HL-60 (cell line): ENCODE results near the gene CCL1.

Experiments used
- DNase-seq, 2 experiments: peaks; one replicate each; pipeline ENCODE4 v3.0.0-alpha.2; 2010 to 2020; ENCODE audit warnings: low read depth in 1 of 2, low spot score in 1 of 2
- H3K27ac ChIP-seq: fragments of 250-450 bp; sonication (Bioruptor Pico); replicated peaks from 2 replicates; pipeline ENCODE4 v1.5.1; 2020; ENCODE audit warnings: mild to moderate bottlenecking, moderate library complexity
- H3K27me3 ChIP-seq: fragments of 250-450 bp; sonication (Bioruptor Pico); 2 replicates; pipeline ENCODE4 v1.5.1; 2021; ENCODE audit warnings: mild to moderate bottlenecking, moderate library complexity; ENCODE audit not compliant: insufficient read depth, poor library complexity, severe bottlenecking
- H3K4me3 ChIP-seq: replicated peaks from 2 replicates; pipeline ENCODE4 v1.5.1; 2011; ENCODE audit warnings: mild to moderate bottlenecking, control low read depth, low read length; ENCODE audit not compliant: insufficient read depth
- GABPA ChIP-seq: IDR thresholded peaks from 2 replicates; pipeline ENCODE4 v1.6.1; 2012; ENCODE audit warnings: low read depth
- POLR2AphosphoS5 ChIP-seq: IDR thresholded peaks from 2 replicates; pipeline ENCODE4 v1.6.1; 2012; ENCODE audit warnings: low read depth
- SPI1 ChIP-seq: IDR thresholded peaks from 2 replicates; pipeline ENCODE4 v1.6.1; 2012; ENCODE audit warnings: low read depth, mild to moderate bottlenecking, borderline replicate concordance
- TF ChIP-seq, protein P1 (sequence below): IDR thresholded peaks from 2 replicates; pipeline ENCODE4 v1.6.1; 2012; ENCODE audit warnings: low read depth; ENCODE audit not compliant: insufficient replicate concordance
- TF ChIP-seq, protein P2 (sequence below): IDR thresholded peaks from one replicate; pipeline ENCODE4 v1.5.1; 2011; ENCODE audit warnings: low read length, control low read depth, inconsistent platforms; ENCODE audit not compliant: insufficient read depth

CCL1 gene

DNA sequence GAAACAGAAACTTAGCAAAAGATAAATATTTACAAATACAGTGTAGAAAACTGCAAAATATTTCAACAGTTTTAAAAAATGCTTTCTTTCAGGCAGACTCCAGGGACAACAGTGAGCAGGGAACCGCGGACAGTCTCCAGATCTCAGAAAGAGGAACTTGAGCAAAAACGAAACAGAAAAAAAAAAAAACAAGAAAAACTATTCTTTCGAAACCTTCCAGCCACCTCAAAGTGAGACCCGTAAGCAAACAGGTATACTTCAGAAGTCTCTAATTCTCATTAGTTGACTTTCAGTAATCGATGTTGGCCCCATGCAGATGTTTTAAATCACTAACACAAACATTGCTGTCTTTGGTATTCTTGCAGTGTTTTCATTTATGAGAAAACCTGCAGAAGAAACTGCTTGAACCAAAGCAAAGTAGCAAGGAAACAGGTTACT is 15.7 kb upstream of the CCL1 start:
- TF ChIP-seq, protein P1, sequence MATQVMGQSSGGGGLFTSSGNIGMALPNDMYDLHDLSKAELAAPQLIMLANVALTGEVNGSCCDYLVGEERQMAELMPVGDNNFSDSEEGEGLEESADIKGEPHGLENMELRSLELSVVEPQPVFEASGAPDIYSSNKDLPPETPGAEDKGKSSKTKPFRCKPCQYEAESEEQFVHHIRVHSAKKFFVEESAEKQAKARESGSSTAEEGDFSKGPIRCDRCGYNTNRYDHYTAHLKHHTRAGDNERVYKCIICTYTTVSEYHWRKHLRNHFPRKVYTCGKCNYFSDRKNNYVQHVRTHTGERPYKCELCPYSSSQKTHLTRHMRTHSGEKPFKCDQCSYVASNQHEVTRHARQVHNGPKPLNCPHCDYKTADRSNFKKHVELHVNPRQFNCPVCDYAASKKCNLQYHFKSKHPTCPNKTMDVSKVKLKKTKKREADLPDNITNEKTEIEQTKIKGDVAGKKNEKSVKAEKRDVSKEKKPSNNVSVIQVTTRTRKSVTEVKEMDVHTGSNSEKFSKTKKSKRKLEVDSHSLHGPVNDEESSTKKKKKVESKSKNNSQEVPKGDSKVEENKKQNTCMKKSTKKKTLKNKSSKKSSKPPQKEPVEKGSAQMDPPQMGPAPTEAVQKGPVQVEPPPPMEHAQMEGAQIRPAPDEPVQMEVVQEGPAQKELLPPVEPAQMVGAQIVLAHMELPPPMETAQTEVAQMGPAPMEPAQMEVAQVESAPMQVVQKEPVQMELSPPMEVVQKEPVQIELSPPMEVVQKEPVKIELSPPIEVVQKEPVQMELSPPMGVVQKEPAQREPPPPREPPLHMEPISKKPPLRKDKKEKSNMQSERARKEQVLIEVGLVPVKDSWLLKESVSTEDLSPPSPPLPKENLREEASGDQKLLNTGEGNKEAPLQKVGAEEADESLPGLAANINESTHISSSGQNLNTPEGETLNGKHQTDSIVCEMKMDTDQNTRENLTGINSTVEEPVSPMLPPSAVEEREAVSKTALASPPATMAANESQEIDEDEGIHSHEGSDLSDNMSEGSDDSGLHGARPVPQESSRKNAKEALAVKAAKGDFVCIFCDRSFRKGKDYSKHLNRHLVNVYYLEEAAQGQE, result no peak
- TF ChIP-seq POLR2AphosphoS5 (no peak), SPI1 (peak; percentile 52; the same call in 1 of the 2 replicates)
- peak overlapping the region; percentile 65 for H3K27ac ChIP-seq
- DNase-seq, result peak in 1 of 2 experiments; percentile 75

DNA sequence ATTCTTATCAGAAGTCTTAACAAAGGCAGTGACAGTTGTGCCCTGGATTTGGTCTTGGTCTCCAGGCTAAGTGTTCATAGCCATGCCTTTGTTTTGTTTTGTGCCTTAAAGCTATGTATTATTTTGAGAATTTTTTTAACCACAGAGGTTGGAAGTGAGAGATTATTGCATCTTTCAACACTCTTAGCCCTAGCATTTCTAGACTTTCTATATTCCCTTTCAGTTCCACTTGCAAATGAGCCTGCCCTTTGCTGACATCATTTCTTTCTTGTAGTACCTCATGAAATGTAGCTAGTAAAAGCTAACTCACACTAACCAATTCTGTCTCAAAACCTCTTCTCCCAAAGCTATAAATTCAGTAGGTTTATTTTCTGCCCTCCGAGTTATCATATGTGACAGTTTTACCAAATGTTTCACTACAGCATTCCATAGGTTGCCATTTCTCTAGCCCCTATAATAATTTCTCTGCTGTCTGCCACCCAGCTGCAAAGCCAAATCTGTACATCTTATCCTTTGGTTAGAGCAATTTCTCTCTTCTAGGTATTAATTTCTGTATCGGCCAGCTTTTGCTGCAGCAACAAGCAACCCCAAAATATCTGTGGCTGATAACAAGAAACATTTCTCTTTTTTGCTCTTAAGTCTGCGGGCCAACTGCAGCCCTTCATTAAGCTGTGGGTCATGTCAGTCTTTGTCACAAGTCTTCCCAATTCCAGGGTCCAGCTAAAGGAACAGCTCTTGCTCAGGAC is 14.2 kb upstream of the CCL1 start:
- DNase-seq, result no peak
- Histone ChIP-seq H3K4me3 (no peak overlapping the region), H3K27me3 (no peaks in the 10 kb centered on the region), H3K27ac (0 out of 2 replicates have a peak overlapping the region, but pooled peaks have one; percentile 12)
- TF ChIP-seq SPI1 (no peak), GABPA (no peak), POLR2AphosphoS5 (no peak)
- TF ChIP-seq, protein P2, sequence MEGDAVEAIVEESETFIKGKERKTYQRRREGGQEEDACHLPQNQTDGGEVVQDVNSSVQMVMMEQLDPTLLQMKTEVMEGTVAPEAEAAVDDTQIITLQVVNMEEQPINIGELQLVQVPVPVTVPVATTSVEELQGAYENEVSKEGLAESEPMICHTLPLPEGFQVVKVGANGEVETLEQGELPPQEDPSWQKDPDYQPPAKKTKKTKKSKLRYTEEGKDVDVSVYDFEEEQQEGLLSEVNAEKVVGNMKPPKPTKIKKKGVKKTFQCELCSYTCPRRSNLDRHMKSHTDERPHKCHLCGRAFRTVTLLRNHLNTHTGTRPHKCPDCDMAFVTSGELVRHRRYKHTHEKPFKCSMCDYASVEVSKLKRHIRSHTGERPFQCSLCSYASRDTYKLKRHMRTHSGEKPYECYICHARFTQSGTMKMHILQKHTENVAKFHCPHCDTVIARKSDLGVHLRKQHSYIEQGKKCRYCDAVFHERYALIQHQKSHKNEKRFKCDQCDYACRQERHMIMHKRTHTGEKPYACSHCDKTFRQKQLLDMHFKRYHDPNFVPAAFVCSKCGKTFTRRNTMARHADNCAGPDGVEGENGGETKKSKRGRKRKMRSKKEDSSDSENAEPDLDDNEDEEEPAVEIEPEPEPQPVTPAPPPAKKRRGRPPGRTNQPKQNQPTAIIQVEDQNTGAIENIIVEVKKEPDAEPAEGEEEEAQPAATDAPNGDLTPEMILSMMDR, result no peak
- TF ChIP-seq, protein P1, result no peak

More for the DNA sequence above, 15.7 kb upstream of the CCL1 start:
- Histone ChIP-seq H3K27me3 (no peaks in the 10 kb centered on the region), H3K4me3 (no peak overlapping the region)

DNA sequence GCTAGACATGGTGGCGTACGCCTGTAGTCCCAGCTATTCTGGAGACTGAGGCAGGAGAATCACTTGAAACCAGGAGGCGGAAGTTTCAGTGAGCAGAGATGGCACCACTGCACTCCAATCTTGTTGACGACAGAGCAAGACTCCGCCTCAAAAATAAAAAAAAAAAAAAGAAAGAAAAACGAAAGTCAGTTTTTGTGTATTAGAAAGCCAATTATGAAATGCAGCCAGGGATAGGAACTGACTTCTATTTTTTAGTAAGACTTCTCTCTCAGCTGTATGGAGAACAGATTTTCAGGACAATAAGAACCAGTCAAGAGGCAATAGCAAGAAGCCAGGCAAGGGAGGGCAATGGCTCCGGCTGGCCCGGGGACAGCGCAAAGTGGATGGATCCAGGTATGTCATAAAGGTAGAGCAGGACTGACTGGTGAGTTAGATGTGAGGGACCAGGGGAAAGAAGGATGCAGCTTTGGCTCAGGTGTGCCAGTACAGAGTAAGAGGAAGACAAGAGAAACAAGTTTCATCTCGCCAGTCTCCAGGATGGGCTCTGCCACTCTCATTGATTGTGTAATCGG is 12.5 kb upstream of the CCL1 start:
- TF ChIP-seq, protein P1, result no peak
- TF ChIP-seq POLR2AphosphoS5 (no peak), GABPA (no peak), SPI1 (no peak)
- TF ChIP-seq, protein P2, result no peak
- Histone ChIP-seq H3K27ac (no peak overlapping the region), H3K27me3 (no peaks in the 10 kb centered on the region), H3K4me3 (no peak overlapping the region)
- DNase-seq, result no peak
